DOHH2 (cell line): Measurements from ENCODE around the gene RNF175.

Experiments
- H3F3A ChIP-seq: fragments of 200-600 bp; sonication (generic), shearing (Covaris generic); 2 replicates; pipeline ENCODE4 v1.6.0; 2016; ENCODE audit warnings: antibody characterized with exemption, mild to moderate bottlenecking; ENCODE audit not compliant: control insufficient read depth, insufficient read depth
- H3K27ac ChIP-seq: fragments of 200-600 bp; sonication (generic); 2 replicates; pipeline ENCODE4 v1.5.1; 2014; ENCODE audit warnings: low read depth, mild to moderate bottlenecking, low read length, moderate library complexity
- H3K27me3 ChIP-seq: fragments of 200-600 bp; sonication (generic); 2 replicates; pipeline ENCODE4 v1.6.1; 2014; ENCODE audit warnings: mild to moderate bottlenecking, low read length, mixed read lengths; ENCODE audit not compliant: control insufficient read depth
- H3K36me3 ChIP-seq: fragments of 200-600 bp; sonication (generic); 2 replicates; pipeline ENCODE4 v1.6.1; 2014; ENCODE audit warnings: mild to moderate bottlenecking, low read length, moderate library complexity, mixed read lengths; ENCODE audit not compliant: control insufficient read depth
- H3K4me1 ChIP-seq: fragments of 200-600 bp; sonication (generic); 2 replicates; pipeline ENCODE4 v1.6.1; 2014; ENCODE audit warnings: mild to moderate bottlenecking, low read length, mixed read lengths; ENCODE audit not compliant: control insufficient read depth
- H3K4me2 ChIP-seq: fragments of 200-600 bp; sonication (generic); 2 replicates; pipeline ENCODE4 v1.6.0; 2014; ENCODE audit warnings: mild to moderate bottlenecking, low read length, moderate library complexity
- H3K4me3 ChIP-seq: fragments of 200-600 bp; sonication (generic); 2 replicates; pipeline ENCODE4 v1.5.1; 2014; ENCODE audit warnings: mild to moderate bottlenecking, low read length, mixed read lengths
- H3K79me2 ChIP-seq: fragments of 200-600 bp; sonication (generic); 2 replicates; pipeline ENCODE4 v1.6.1; 2014; ENCODE audit warnings: mild to moderate bottlenecking, low read length, mixed read lengths; ENCODE audit not compliant: control insufficient read depth
- H3K9me2 ChIP-seq: fragments of 200-600 bp; sonication (generic); replicated peaks from 2 replicates; pipeline ENCODE4 v1.6.1; 2014; ENCODE audit warnings: mild to moderate bottlenecking, low read length, mixed read lengths; ENCODE audit not compliant: control insufficient read depth
- H3K9me3 ChIP-seq: fragments of 200-600 bp; sonication (generic); 2 replicates; pipeline ENCODE4 v1.6.1; 2014; ENCODE audit warnings: antibody characterized with exemption, low read length, mixed read lengths; ENCODE audit not compliant: control insufficient read depth, insufficient read depth
- H4K20me1 ChIP-seq: fragments of 200-600 bp; sonication (generic); 2 replicates; pipeline ENCODE4 v1.6.0; 2014; ENCODE audit warnings: low read depth, mild to moderate bottlenecking, antibody characterized with exemption, low read length, moderate library complexity; ENCODE audit not compliant: control insufficient read depth, insufficient read depth
- EZH2phosphoT487 ChIP-seq: fragments of 200-600 bp; sonication (generic); IDR thresholded peaks from 2 replicates; pipeline ENCODE4 v1.6.1; 2017; ENCODE audit warnings: borderline replicate concordance, mild to moderate bottlenecking, antibody characterized with exemption, low read length, moderate library complexity, mixed read lengths
- TF ChIP-seq, protein P1 (sequence below): fragments of 200-600 bp; sonication (generic); IDR thresholded peaks from one replicate; pipeline ENCODE4 v1.5.1; 2014; ENCODE audit warnings: antibody characterized with exemption, mild to moderate bottlenecking, low read depth, low read length; ENCODE audit not compliant: poor library complexity, severe bottlenecking

Gene RNF175

DNA sequence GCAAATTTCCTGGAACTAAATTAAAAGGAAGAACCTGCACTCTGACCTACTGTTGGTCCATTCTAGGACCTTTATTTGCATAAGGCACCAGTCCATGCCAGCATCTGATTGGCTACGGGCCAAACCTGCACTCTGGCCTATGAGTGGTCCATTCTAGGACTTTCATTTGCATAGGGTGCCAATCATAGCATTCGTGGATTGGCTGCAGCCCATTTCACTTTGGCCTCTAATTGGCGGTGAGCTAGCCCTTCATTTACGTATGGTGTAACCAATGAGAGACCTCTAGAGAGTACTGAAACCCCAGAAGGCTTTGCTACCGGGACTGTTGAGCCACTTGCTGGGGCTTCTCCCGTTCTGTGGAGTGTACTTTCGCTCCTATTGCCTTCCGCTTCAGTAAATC, 6.1 kb upstream of the RNF175 start:
- H3F3A ChIP-seq: no peaks in the 10 kb centered on the region
- H3K27ac ChIP-seq: no peak overlapping the region
- H3K4me2 ChIP-seq: no peak overlapping the region
- no peak overlapping the region for H3K4me3 ChIP-seq
- H3K27me3 ChIP-seq: no peaks in the 10 kb centered on the region
- no peaks in the 10 kb centered on the region for H3K9me3 ChIP-seq
- H3K9me2 ChIP-seq: no peaks in the 10 kb centered on the region
- H3K79me2 ChIP-seq: no peaks in the 10 kb centered on the region
- TF ChIP-seq EZH2phosphoT487: no peak
- TF ChIP-seq, protein P1, sequence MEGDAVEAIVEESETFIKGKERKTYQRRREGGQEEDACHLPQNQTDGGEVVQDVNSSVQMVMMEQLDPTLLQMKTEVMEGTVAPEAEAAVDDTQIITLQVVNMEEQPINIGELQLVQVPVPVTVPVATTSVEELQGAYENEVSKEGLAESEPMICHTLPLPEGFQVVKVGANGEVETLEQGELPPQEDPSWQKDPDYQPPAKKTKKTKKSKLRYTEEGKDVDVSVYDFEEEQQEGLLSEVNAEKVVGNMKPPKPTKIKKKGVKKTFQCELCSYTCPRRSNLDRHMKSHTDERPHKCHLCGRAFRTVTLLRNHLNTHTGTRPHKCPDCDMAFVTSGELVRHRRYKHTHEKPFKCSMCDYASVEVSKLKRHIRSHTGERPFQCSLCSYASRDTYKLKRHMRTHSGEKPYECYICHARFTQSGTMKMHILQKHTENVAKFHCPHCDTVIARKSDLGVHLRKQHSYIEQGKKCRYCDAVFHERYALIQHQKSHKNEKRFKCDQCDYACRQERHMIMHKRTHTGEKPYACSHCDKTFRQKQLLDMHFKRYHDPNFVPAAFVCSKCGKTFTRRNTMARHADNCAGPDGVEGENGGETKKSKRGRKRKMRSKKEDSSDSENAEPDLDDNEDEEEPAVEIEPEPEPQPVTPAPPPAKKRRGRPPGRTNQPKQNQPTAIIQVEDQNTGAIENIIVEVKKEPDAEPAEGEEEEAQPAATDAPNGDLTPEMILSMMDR: no peak
- no peaks in the 10 kb centered on the region for H3K36me3 ChIP-seq
- H4K20me1 ChIP-seq: no peaks in the 10 kb centered on the region
- no peaks in the 10 kb centered on the region for H3K4me1 ChIP-seq

DNA sequence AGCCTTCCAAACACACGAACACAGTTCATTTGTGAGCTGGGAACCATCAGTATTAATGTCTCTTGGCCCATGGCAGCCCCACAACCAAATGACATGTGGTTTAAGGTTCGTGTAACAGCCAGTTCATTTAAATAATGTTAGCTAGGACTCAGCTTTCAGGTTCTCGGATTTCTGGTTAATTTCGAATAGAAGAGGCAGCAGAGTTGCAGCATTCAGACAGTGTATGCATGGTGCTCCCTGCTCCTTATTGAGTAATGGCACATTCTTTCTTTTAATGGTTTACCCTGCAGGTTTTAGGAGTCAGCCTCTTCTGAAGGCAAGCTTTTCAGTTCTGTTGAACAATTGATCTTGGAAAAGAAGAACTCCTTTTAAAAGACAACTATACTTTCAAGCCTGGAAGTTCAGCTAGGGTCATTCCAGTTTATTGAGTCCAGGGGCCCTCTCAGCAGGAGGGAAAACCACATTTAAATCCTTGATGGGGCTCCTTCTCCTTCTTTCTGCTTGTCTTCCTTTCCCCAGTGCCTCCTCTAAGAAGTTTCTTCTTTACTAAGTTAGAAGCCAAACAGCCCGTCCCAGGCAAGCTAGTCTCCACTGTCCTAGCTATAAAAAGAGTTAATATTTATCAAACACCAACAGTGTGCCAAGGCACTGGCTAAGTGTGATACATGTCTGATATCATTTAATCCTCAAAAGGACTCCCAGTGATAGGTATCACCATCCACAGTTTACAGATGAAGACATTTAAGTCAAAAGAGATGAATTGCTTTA, 5.0 kb upstream of the RNF175 start:
- TF ChIP-seq, protein P1: no peak
- no peak for TF ChIP-seq EZH2phosphoT487

DNA sequence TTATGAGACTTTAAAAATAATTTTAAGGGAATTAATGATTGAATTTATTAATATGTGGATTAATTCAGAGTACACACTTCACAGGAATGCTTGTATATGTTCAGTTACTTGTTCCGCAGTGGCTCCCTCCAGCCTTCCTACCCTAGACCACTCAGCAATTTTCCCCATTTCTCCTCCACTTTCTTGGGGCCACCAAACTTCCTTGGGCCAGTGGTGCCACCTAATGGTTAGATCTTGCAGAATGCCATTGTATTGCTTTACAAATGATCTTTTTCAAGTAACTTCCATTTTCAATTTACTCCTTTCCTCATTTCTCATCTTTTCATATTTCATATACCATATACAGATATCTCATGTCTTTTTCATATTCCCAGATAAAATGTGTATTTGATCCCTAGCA, 3.6 kb upstream of the RNF175 start:
- Histone ChIP-seq H3K4me3 (no peak overlapping the region), H3K79me2 (no peaks in the 10 kb centered on the region), H3K4me1 (no peaks in the 10 kb centered on the region), H3K27me3 (no peaks in the 10 kb centered on the region), H3F3A (no peaks in the 10 kb centered on the region), H3K9me2 (no peaks in the 10 kb centered on the region), H3K36me3 (no peaks in the 10 kb centered on the region), H3K9me3 (no peaks in the 10 kb centered on the region), H3K27ac (no peak overlapping the region), H3K4me2 (no peak overlapping the region), H4K20me1 (no peaks in the 10 kb centered on the region)
- TF ChIP-seq, protein P1: peak; percentile 54
- TF ChIP-seq EZH2phosphoT487: no peak

More for the DNA sequence above, 5.0 kb upstream of the RNF175 start:
- Histone ChIP-seq H3F3A (no peaks in the 10 kb centered on the region), H3K27me3 (no peaks in the 10 kb centered on the region), H3K36me3 (no peaks in the 10 kb centered on the region), H3K4me2 (no peak overlapping the region), H3K4me3 (no peak overlapping the region), H3K4me1 (no peaks in the 10 kb centered on the region), H4K20me1 (no peaks in the 10 kb centered on the region), H3K27ac (no peak overlapping the region), H3K9me2 (no peaks in the 10 kb centered on the region), H3K9me3 (no peaks in the 10 kb centered on the region), H3K79me2 (no peaks in the 10 kb centered on the region)
